ENCODE data around the gene C4orf50. TPM values are rescaled to one million over a fixed set of nuclear protein-coding genes. Genes with fewer than 3 reads are reported as not detected.

Gene C4orf50
- total and polyA plus RNA-seq, 10 of the 15 experiments (the other 5 are each of a cell fraction or from before 2014, with no cell fraction given), result 0.04 to 0.09 (median 0.05) TPM; not detected in 3

DNA sequence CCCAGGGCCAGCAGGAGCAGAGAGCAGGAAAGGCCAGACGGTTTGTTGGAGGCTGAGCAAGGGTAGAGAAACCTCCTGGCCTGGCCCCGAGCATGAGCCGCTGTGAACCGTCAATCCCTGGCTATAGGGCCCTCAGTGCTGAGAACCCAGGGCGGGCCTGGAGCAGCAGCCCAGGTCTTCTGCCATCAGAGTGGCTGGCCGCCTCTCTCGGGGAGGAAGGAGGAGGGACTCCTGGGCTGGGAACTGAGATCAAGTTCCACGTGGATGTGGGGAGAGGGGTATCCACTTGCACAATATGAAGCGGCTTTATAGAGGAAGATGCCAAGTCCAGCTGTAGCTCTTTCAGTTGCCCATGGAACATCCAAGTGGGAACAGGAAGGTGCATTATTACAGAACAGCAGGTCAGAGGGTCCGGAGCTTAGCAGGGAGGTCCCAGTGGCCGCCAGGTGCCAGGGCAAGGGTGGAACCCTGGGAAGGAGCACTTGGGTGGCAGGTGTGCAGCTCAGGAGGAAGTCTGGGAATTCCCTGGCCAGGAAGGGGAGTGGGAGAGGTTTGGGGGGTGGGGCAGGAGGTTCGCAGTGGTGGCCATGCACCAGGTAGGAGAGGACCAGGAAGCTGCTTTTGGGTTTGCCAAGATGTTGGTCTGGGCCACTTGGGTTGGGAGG lies 93.6 kb downstream of the C4orf50 start:
- SMC1A ChIA-PET (ENCODE audit: uncharacterized antibody, unreplicated experiment), result no interaction called here
- ATAC-seq, result no peak
- in situ Hi-C loops (cut with MboI), result no loop called here
- no peaks in the 10 kb centered on the region for H3K9me3 ChIP-seq (replicated peaks; ENCODE audit: control insufficient read depth, insufficient read depth, low read length)
- 33% methylated on average over 12 of the region's 12 CpGs for WGBS (ENCODE audit: insufficient coverage, insufficient replicate concordance, low lambda C conversion rate, missing lambda C conversion rate)
- H3K36me3 ChIP-seq (ENCODE audit: control insufficient read depth in 2 of 2, insufficient read depth in 2 of 2, low read length in 1 of 2), result no peaks in the 10 kb centered on the region
- CTCF ChIA-PET, result no interaction called here
- no peak overlapping the region for H3K9ac ChIP-seq (ENCODE audit: control insufficient read depth, insufficient read depth, low read length)
- no peaks in the 10 kb centered on the region for H3K79me2 ChIP-seq (ENCODE audit: control insufficient read depth, insufficient read depth, low read length)
- RAD21 ChIA-PET (ENCODE audit: unreplicated experiment), result no interaction called here
- FAIRE-seq, result no peak
- POLR2A ChIA-PET, result no interaction called here
- no peaks in the 10 kb centered on the region for H4K20me1 ChIP-seq (ENCODE audit: control insufficient read depth, insufficient read depth)
- no peak overlapping the region for H3K27ac ChIP-seq (ENCODE audit: control insufficient read depth, insufficient read depth)
- H3K27me3 ChIP-seq (replicated peaks in 1 of 2; ENCODE audit: control insufficient read depth in 2 of 2, insufficient read depth in 2 of 2, low read length in 1 of 2), result no peaks in the 10 kb centered on the region; a peak in 1 of 4 replicates
- no TSS peak for BruUV-seq (replicated peaks)
- DNase-seq (ENCODE audit: low read depth, low spot score), result no peak
- no peak overlapping the region for H2AFZ ChIP-seq (ENCODE audit: control insufficient read depth, low read depth, low read length)
- no peaks in the 10 kb centered on the region for H3K4me1 ChIP-seq (ENCODE audit: control insufficient read depth, insufficient read depth, low read length)
- no peak overlapping the region for H3K4me2 ChIP-seq (ENCODE audit: control insufficient read depth, insufficient read depth)
- no peak overlapping the region for H3K4me3 ChIP-seq
- TF ChIP-seq, protein P1, sequence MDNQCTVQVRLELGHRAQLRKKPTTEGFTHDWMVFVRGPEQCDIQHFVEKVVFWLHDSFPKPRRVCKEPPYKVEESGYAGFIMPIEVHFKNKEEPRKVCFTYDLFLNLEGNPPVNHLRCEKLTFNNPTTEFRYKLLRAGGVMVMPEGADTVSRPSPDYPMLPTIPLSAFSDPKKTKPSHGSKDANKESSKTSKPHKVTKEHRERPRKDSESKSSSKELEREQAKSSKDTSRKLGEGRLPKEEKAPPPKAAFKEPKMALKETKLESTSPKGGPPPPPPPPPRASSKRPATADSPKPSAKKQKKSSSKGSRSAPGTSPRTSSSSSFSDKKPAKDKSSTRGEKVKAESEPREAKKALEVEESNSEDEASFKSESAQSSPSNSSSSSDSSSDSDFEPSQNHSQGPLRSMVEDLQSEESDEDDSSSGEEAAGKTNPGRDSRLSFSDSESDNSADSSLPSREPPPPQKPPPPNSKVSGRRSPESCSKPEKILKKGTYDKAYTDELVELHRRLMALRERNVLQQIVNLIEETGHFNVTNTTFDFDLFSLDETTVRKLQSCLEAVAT (IDR thresholded peaks at IDR 0.05), result no peak
- intact Hi-C loops (cut with micrococcal nuclease; ENCODE audit: unreplicated experiment), result no loop called here

GRCh38 chr4:5923376-5923775 lies 94.9 kb downstream of the C4orf50 start:
- no peaks in the 10 kb centered on the region for H3K79me2 ChIP-seq (ENCODE audit: control insufficient read depth, insufficient read depth, low read length)
- no peaks in the 10 kb centered on the region; the same call in 2 of the 3 replicates for H3K9me3 ChIP-seq (replicated peaks; ENCODE audit: control insufficient read depth, insufficient read depth, low read length)
- no peaks in the 10 kb centered on the region for H4K20me1 ChIP-seq (ENCODE audit: control insufficient read depth, insufficient read depth)
- CTCF ChIA-PET, result no interaction called here
- H3K36me3 ChIP-seq (ENCODE audit: control insufficient read depth in 2 of 2, insufficient read depth in 2 of 2, low read length in 1 of 2), result no peaks in the 10 kb centered on the region
- no peak overlapping the region for H2AFZ ChIP-seq (ENCODE audit: control insufficient read depth, low read depth, low read length)
- no TSS peak for BruUV-seq (replicated peaks)
- FAIRE-seq (no peak), ATAC-seq (no peak), DNase-seq (ENCODE audit: low read depth, low spot score) (no peak)
- no peak overlapping the region for H3K4me2 ChIP-seq (ENCODE audit: control insufficient read depth, insufficient read depth)
- no peak overlapping the region for H3K4me3 ChIP-seq
- 33% methylated on average over 6 of the region's 6 CpGs for WGBS (ENCODE audit: insufficient coverage, insufficient replicate concordance, low lambda C conversion rate, missing lambda C conversion rate)
- no peaks in the 10 kb centered on the region for H3K4me1 ChIP-seq (ENCODE audit: control insufficient read depth, insufficient read depth, low read length)
- POLR2A ChIA-PET, result no interaction called here
- RAD21 ChIA-PET (ENCODE audit: unreplicated experiment), result no interaction called here
- no peak overlapping the region for H3K9ac ChIP-seq (ENCODE audit: control insufficient read depth, insufficient read depth, low read length)
- SMC1A ChIA-PET (ENCODE audit: uncharacterized antibody, unreplicated experiment), result no interaction called here
- TF ChIP-seq JUNB (IDR thresholded peaks at IDR 0.05) (no peak), ESRRA (IDR thresholded peaks at IDR 0.05; ENCODE audit: low read length) (no peak)
- TF ChIP-seq, protein P2, sequence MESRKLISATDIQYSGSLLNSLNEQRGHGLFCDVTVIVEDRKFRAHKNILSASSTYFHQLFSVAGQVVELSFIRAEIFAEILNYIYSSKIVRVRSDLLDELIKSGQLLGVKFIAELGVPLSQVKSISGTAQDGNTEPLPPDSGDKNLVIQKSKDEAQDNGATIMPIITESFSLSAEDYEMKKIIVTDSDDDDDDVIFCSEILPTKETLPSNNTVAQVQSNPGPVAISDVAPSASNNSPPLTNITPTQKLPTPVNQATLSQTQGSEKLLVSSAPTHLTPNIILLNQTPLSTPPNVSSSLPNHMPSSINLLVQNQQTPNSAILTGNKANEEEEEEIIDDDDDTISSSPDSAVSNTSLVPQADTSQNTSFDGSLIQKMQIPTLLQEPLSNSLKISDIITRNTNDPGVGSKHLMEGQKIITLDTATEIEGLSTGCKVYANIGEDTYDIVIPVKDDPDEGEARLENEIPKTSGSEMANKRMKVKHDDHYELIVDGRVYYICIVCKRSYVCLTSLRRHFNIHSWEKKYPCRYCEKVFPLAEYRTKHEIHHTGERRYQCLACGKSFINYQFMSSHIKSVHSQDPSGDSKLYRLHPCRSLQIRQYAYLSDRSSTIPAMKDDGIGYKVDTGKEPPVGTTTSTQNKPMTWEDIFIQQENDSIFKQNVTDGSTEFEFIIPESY (IDR thresholded peaks at IDR 0.05), result no peak
- in situ Hi-C loops (cut with MboI), result no loop called here
- H3K27me3 ChIP-seq (replicated peaks in 1 of 2; ENCODE audit: control insufficient read depth in 2 of 2, insufficient read depth in 2 of 2, low read length in 1 of 2), result no peaks in the 10 kb centered on the region; a peak in 1 of 4 replicates
- H3K27ac ChIP-seq (ENCODE audit: control insufficient read depth, insufficient read depth), result no peak overlapping the region
- intact Hi-C loops (cut with micrococcal nuclease; ENCODE audit: unreplicated experiment), result no loop called here

All from GM12878 (cell line).